Brain microvascular endothelial cell (primary cell): ENCODE results near the gene PCGF3.

ENCODE experiments used
- DNase-seq: peaks from one replicate; pipeline ENCODE4 v3.0.0-alpha.2; 2020
- H3K27ac ChIP-seq: fragments of 250-450 bp; sonication (Bioruptor Pico); 2 replicates; pipeline ENCODE4 v1.5.1; 2020; ENCODE audit warnings: mild to moderate bottlenecking, moderate library complexity
- H3K27me3 ChIP-seq: fragments of 250-450 bp; sonication (Bioruptor Pico); replicated peaks from 2 replicates; pipeline ENCODE4 v1.5.1; 2020; ENCODE audit warnings: mild to moderate bottlenecking
- H3K36me3 ChIP-seq: fragments of 250-450 bp; sonication (Bioruptor Pico); replicated peaks from 2 replicates; pipeline ENCODE4 v1.5.1; 2020; ENCODE audit warnings: mild to moderate bottlenecking
- H3K4me3 ChIP-seq: 2 replicates; pipeline ENCODE4 v1.5.1; 2011; ENCODE audit warnings: low read depth, mild to moderate bottlenecking, control low read depth, low read length, moderate library complexity
- in situ Hi-C: cut with HindIII; loops from 2 replicates; pipeline ENCODE4 v1.10.0; 2017; ENCODE audit warnings: low sequenced_read_pairs, low pct_ligation_motif_present
- TF ChIP-seq, protein P1 (sequence below): IDR thresholded peaks from 2 replicates; pipeline ENCODE4 v1.5.1; 2011; ENCODE audit warnings: low read depth, mild to moderate bottlenecking, moderate library complexity, low read length, control low read depth, inconsistent platforms; ENCODE audit errors: missing control alignments

PCGF3 gene

DNA sequence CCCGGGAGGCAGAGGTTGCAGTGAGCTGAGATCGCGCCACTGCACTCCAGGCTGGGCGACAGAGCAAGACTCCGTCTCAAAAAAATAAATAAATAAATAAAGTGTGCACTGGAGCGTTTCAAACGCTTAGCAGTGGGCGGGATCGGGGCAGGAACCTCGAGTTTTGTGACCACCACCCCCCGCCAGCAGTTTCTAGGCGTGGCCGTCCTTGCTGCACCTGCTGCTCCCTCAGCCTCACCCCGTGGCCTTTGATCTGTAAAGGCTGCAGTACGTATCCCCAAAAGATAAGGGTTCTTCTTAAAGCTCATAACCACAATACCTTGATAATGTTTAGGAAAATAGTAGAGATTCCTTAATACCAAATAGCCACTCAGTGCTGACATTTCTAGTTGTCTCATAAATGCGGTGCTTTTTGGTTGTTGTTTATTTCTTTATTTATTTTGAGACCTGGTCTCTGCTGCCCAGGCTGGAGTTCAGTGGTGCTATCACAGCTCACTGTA is 33.2 kb downstream of the PCGF3 start:
- Histone ChIP-seq H3K27me3 (no peaks in the 10 kb centered on the region), H3K36me3 (peaks cover 66% of the 10 kb centered on the region), H3K27ac (no peak overlapping the region), H3K4me3 (no peak overlapping the region)
- in situ Hi-C loops: no loop called here
- TF ChIP-seq, protein P1, sequence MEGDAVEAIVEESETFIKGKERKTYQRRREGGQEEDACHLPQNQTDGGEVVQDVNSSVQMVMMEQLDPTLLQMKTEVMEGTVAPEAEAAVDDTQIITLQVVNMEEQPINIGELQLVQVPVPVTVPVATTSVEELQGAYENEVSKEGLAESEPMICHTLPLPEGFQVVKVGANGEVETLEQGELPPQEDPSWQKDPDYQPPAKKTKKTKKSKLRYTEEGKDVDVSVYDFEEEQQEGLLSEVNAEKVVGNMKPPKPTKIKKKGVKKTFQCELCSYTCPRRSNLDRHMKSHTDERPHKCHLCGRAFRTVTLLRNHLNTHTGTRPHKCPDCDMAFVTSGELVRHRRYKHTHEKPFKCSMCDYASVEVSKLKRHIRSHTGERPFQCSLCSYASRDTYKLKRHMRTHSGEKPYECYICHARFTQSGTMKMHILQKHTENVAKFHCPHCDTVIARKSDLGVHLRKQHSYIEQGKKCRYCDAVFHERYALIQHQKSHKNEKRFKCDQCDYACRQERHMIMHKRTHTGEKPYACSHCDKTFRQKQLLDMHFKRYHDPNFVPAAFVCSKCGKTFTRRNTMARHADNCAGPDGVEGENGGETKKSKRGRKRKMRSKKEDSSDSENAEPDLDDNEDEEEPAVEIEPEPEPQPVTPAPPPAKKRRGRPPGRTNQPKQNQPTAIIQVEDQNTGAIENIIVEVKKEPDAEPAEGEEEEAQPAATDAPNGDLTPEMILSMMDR: no peak
- DNase-seq: no peak

DNA sequence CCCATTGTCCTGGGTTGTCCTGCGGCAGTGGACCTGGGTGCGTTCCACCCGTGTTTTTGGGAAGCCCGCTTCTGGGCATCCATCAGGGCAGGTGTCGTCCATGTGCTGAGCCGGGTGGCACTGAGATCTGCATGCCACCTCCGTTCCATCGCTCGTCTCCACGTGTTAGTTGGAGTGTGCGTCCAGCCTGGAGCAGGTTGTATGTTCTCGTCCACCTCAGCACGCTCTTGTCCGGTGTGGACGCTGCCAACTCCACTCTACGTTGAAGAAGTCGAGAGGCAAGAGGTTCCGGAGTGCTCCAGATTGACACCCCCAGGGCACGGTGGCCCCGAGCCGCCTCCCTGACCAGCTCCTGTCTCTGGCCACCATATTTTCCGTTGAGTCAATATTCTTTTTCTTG is 33.9 kb downstream of the PCGF3 start:
- Histone ChIP-seq H3K27ac (no peak overlapping the region), H3K36me3 (peaks cover 60% of the 10 kb centered on the region), H3K27me3 (no peaks in the 10 kb centered on the region), H3K4me3 (no peak overlapping the region)
- in situ Hi-C loops: no loop called here
- TF ChIP-seq, protein P1: no peak
- DNase-seq: no peak

DNA sequence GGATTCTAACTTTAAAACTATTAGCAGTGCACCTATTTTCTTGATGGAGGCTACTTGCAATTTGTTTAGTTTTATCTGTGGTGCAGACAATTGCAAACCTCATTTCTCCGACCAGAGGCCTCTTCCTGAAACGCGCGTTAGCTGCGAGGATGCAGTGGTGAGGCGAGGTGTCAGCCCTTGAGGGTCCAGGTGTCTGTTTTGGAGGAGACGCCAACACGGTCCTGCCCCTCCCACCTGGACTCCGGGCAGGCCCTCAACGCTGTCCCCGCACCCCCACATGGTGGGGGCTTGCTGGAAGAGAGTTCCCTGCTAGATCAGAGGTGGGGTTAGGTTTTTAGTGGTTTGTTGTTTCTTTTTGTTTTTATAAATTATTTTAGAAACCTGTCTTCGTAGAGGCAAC is 34.4 kb downstream of the PCGF3 start:
- no peak overlapping the region for H3K4me3 ChIP-seq
- TF ChIP-seq, protein P1: no peak
- H3K27ac ChIP-seq: no peak overlapping the region
- no peaks in the 10 kb centered on the region for H3K27me3 ChIP-seq
- in situ Hi-C loops: no loop called here
- H3K36me3 ChIP-seq: peaks cover 55% of the 10 kb centered on the region
- DNase-seq: no peak

DNA sequence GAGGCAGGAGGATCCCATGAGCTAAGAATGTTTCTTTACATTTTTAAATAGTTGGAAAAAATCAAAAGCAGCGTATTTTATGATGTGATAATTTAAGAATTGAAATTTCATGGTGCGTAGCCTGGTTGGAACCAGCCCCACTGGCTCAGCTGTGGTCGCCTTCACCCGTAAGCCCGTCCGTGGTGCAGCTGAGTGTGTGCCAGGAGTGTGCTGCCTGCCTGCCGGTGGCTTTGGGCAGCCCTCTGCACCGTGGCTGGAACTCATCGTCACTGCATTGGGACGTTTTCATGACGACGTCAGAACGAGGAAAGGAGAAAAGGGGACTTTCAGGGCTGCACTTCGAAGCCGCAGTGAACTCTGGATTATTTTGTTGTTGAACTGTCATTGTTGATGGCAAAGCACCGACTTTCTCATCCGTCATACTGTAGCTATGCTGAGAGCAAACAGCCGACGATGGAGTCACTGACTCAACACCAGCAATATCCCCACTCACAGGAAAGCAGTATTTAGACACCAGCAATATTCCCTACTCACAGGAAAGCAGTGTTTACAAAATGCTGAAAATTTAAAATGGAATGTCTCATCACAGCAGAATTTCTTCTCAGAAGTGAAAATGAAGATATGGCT is 35.1 kb downstream of the PCGF3 start:
- in situ Hi-C loops: no loop called here
- no peaks in the 10 kb centered on the region for H3K27me3 ChIP-seq
- H3K36me3 ChIP-seq: peaks cover 48% of the 10 kb centered on the region
- TF ChIP-seq, protein P1: no peak
- DNase-seq: peak; percentile 76
- no peak overlapping the region for H3K4me3 ChIP-seq
- H3K27ac ChIP-seq: peak overlapping the region; percentile 79

DNA sequence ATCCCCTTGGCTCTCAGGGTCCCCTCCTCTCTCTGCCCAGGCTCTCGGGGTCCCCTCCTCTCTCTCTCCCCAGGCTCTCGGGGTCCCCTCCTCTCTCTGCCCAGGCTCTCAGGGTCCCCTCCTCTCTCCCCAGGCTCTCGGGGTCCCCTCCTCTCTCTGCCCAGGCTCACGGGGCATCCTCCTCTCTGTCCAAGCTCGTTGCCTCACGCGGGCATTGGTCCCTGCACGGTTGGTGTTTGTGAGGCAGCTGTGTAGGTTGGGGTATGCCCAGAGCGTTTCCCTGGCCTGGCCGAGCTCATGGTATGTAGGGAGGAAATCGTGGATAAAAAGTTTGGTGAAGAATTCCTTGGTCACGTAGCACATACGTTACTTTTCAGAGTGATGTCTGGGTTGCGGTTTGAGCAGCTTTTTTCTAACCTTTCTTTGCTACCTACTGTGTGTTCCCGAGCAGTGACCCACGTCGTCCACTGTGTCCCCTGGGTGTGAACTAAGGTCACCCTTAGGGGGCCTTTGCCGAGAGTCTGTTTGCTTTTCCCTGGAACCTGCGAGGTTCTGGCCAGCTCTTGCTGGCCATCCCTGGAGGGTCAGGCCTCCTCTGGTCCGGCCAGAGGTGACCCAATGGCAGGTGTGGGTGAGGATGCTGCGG is 36.6 kb downstream of the PCGF3 start:
- Histone ChIP-seq H3K4me3 (no peak overlapping the region), H3K27ac (no peak overlapping the region), H3K27me3 (no peaks in the 10 kb centered on the region), H3K36me3 (peaks cover 44% of the 10 kb centered on the region)
- in situ Hi-C loops: no loop called here
- DNase-seq: no peak
- TF ChIP-seq, protein P1: no peak
